Stimulated activated CD4-positive, alpha-beta T cell treated with anti-CD3 and anti-CD28 coated beads, Interleukin-4, amount 100 ng/mL, for 1 hour (primary cell): Measurements from ENCODE around the gene BTRC.

Experiments used
- DNase-seq: peaks from one replicate; pipeline ENCODE4 v3.0.0-alpha.2; 2020

BTRC gene

GRCh38 chr10:101446947-101447346 is 93.0 kb downstream of the BTRC start:
- DNase-seq: no peak

GRCh38 chr10:101447477-101447876 is 93.5 kb downstream of the BTRC start:
- DNase-seq: no peak

GRCh38 chr10:101450277-101451080 is 96.5 kb downstream of the BTRC start:
- DNase-seq: no peak

GRCh38 chr10:101451261-101451660 is 97.3 kb downstream of the BTRC start:
- DNase-seq: no peak

- DNase-seq: no peak
Observed at GRCh38 chr10:101451667-101452069, 97.7 kb downstream of the BTRC start.

- no peak for DNase-seq
Observed at GRCh38 chr10:101452176-101452575, 98.2 kb downstream of the BTRC start.

GRCh38 chr10:101452593-101452992 is 98.6 kb downstream of the BTRC start:
- DNase-seq: no peak

- no peak for DNase-seq
Observed at GRCh38 chr10:101453318-101453717, 99.4 kb downstream of the BTRC start.

- DNase-seq: no peak
Observed at GRCh38 chr10:101453791-101454718, 100.1 kb downstream of the BTRC start.

- DNase-seq: no peak
Observed at GRCh38 chr10:101458869-101459268, 104.9 kb downstream of the BTRC start.

- no peak for DNase-seq
Observed at GRCh38 chr10:101464082-101464481, 110.1 kb downstream of the BTRC start.

GRCh38 chr10:101464599-101464998 is 110.6 kb downstream of the BTRC start:
- DNase-seq: no peak

- DNase-seq: no peak
Observed at GRCh38 chr10:101466016-101466912, 112.3 kb downstream of the BTRC start.

- DNase-seq: no peak
Observed at GRCh38 chr10:101467286-101467770, 113.4 kb downstream of the BTRC start.

- DNase-seq: no peak
Observed at GRCh38 chr10:101468159-101468558, 114.2 kb downstream of the BTRC start.

GRCh38 chr10:101476383-101476782 is 122.4 kb downstream of the BTRC start:
- no peak for DNase-seq

- no peak for DNase-seq
Observed at GRCh38 chr10:101478956-101479355, 125.0 kb downstream of the BTRC start.

- DNase-seq: no peak
Observed at GRCh38 chr10:101481256-101481655, 127.3 kb downstream of the BTRC start.

GRCh38 chr10:101482568-101482967 is 128.6 kb downstream of the BTRC start:
- no peak for DNase-seq

GRCh38 chr10:101484175-101484745 is 130.3 kb downstream of the BTRC start:
- DNase-seq: no peak

GRCh38 chr10:101485207-101485606 is 131.2 kb downstream of the BTRC start:
- DNase-seq: no peak
